MCF 10A (cell line): ENCODE data around the gene ARSI. TPM values are rescaled to one million over a fixed set of nuclear protein-coding genes. Genes with fewer than 3 reads are reported as not detected.

Experiments
- BruUV-seq: library from RNA; stranded (reverse); fragments of 400-500 nt; replicated peaks from 2 replicates; lab custom pipeline; 2021; lab: Mats Ljungman, UMichigan
- CTCF ChIA-PET: fragments of 300-600 bp; sonication (Branson Sonifier 250); formaldehyde crosslinking; extraction: SDS; loops from one replicate; lab custom pipeline; 2021; ENCODE audit warnings: antibody characterized with exemption, inconsistent platforms; lab: Yijun Ruan, JAX
- POLR2A ChIA-PET: fragments of 300-600, 350-650 bp; sonication (Branson Sonifier 250); formaldehyde crosslinking; extraction: SDS; loops from one replicate; lab custom pipeline; 2020; ENCODE audit warnings: antibody characterized with exemption, inconsistent platforms; lab: Yijun Ruan, JAX
- DNase-seq: peaks from one replicate; pipeline ENCODE4 v3.0.0-alpha.2; 2018; ENCODE audit not compliant: unreplicated experiment
- H3K27ac Mint-ChIP-seq: one replicate; pipeline ENCODE4 v1.8.0; 2022; ENCODE audit warnings: mild to moderate bottlenecking, low read depth, mixed read lengths; ENCODE audit not compliant: unreplicated experiment
- H3K27me3 Mint-ChIP-seq: one replicate; pipeline ENCODE4 v1.8.0; 2022; ENCODE audit warnings: mixed read lengths; ENCODE audit not compliant: insufficient read depth, unreplicated experiment
- H3K36me3 Mint-ChIP-seq: one replicate; pipeline ENCODE4 v1.8.0; 2022; ENCODE audit warnings: mild to moderate bottlenecking, moderate library complexity, mixed read lengths; ENCODE audit not compliant: insufficient read depth, unreplicated experiment
- H3K4me1 Mint-ChIP-seq: one replicate; pipeline ENCODE4 v1.8.0; 2022; ENCODE audit warnings: mixed read lengths; ENCODE audit not compliant: insufficient read depth, unreplicated experiment
- H3K4me3 Mint-ChIP-seq: one replicate; pipeline ENCODE4 v1.8.0; 2022; ENCODE audit warnings: mild to moderate bottlenecking, moderate library complexity, mixed read lengths; ENCODE audit not compliant: unreplicated experiment
- H3K9me3 Mint-ChIP-seq: one replicate; pipeline ENCODE4 v1.8.0; 2022; ENCODE audit warnings: mixed read lengths; ENCODE audit not compliant: unreplicated experiment
- intact Hi-C: fragments of 100-400 bp; cut with micrococcal nuclease; formaldehyde crosslinking; loops from 2 replicates; pipeline ENCODE4 v1.14.1; 2022
- total RNA-seq: library from RNA; stranded (reverse); gene quantifications from 2 replicates; pipeline ENCODE4 v1.2.3, GENCODE V29; 2022
- TF ChIP-seq, protein P1 (sequence below): fragments of 200-600 bp; IDR thresholded peaks from one replicate; pipeline ENCODE4 v1.8.0; 2022; ENCODE audit warnings: antibody characterized with exemption, mild to moderate bottlenecking; ENCODE audit not compliant: unreplicated experiment

The ARSI gene
- total RNA-seq, 1 experiment from 2014 or later, result 0.19 TPM

DNA sequence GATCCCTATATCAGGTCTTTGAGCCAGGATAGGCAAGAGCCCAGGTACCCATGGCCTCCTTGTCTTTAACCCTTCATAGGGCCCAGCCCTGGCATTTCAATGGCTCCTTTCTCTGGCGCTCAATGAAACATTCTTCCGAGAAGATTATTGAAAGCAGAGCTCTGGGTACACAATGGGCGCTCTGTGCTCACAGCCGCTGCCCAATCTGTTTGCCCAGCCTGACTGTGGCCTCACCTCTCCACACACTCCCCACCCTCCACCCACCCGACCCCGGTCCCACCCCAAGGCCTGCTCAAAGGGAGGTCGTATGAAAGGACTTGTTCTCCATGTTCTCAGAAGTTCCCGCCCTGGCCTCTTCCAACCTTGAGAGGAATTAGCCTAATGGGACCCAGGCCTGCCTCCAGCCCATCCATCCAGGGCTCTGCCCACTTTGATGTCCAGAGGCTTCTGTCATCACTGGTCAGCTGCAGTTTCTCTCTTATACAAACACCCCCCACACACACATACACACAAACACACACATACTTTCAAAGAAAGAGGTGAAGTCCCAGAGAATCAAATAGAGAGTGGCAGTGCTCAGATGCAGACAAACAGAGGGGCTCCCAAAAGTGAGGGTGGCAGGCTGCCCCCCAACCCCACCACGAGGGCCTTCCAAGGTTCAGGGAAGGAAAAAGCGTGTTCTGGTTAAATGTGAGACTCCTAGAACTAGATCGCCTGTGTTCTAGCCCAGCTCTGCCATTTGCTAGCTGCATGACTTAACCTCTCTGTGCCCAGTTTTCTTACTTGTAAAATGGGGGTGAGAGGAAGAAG, 5.1 kb upstream of the ARSI start:
- Mint-ChIP-seq H3K27ac (no peak overlapping the region), H3K4me1 (peaks cover 7% of the 10 kb centered on the region), H3K9me3 (no peaks in the 10 kb centered on the region), H3K36me3 (no peaks in the 10 kb centered on the region), H3K4me3 (no peak overlapping the region), H3K27me3 (no peaks in the 10 kb centered on the region)
- DNase-seq, result no peak
- no TSS peak for BruUV-seq
- POLR2A ChIA-PET, result interaction anchor here (1.7 to 1.8 kb wide), 2 partner anchors 9 to 12 kb away, joined by 8 to 9 read pairs; no protein-coding TSS in a partner anchor
- TF ChIP-seq, protein P1, sequence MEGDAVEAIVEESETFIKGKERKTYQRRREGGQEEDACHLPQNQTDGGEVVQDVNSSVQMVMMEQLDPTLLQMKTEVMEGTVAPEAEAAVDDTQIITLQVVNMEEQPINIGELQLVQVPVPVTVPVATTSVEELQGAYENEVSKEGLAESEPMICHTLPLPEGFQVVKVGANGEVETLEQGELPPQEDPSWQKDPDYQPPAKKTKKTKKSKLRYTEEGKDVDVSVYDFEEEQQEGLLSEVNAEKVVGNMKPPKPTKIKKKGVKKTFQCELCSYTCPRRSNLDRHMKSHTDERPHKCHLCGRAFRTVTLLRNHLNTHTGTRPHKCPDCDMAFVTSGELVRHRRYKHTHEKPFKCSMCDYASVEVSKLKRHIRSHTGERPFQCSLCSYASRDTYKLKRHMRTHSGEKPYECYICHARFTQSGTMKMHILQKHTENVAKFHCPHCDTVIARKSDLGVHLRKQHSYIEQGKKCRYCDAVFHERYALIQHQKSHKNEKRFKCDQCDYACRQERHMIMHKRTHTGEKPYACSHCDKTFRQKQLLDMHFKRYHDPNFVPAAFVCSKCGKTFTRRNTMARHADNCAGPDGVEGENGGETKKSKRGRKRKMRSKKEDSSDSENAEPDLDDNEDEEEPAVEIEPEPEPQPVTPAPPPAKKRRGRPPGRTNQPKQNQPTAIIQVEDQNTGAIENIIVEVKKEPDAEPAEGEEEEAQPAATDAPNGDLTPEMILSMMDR, result no peak
- CTCF ChIA-PET, result interaction anchor here (0.6 to 0.8 kb wide), 3 partner anchors 33 to 545 kb away, joined by 3 to 5 read pairs (median 3); no protein-coding TSS in a partner anchor
- intact Hi-C loops, result no loop called here

GRCh38 chr5:150306775-150307174, 4.1 kb upstream of the ARSI start:
- Mint-ChIP-seq H3K4me1 (peaks cover 12% of the 10 kb centered on the region), H3K36me3 (no peaks in the 10 kb centered on the region), H3K4me3 (no peak overlapping the region), H3K27ac (no peak overlapping the region), H3K9me3 (no peaks in the 10 kb centered on the region), H3K27me3 (no peaks in the 10 kb centered on the region)
- intact Hi-C loops, result no loop called here
- ChIA-PET CTCF (interaction anchor here (1.2 kb wide), 1 partner anchor 21 kb away, joined by 3 read pairs; no protein-coding TSS in a partner anchor), POLR2A (interaction anchor here (1.4 kb wide), 1 partner anchor 13 kb away, joined by 7 read pairs; no protein-coding TSS in a partner anchor)
- no TSS peak for BruUV-seq
- DNase-seq, result no peak
- TF ChIP-seq, protein P1, result no peak

DNA sequence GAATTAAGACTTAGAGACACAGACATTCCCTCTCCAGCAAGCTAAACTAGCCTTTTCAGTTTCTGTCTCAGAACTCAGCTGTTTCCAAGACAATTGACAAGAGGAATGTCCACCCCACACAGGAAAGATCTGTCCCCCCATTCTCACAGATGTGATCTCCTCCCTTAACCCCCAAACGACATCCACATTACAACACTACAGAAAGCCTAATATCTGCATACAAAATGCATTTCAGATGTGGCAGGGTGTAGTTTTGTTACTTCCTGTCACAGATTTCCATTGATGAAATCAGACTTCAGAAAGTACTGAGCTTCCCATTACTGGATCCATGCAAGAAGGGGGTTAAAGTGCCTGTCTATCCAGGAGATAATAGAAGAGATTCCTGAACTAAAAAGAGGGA, 2.9 kb upstream of the ARSI start:
- TF ChIP-seq, protein P1, result no peak

GRCh38 chr5:150305095-150305494, 2.4 kb upstream of the ARSI start:
- no peak overlapping the region for H3K27ac Mint-ChIP-seq
- intact Hi-C loops, result no loop called here
- no peaks in the 10 kb centered on the region for H3K36me3 Mint-ChIP-seq
- BruUV-seq, result no TSS peak
- POLR2A ChIA-PET, result interaction anchor here (0.7 to 1.3 kb wide), 2 partner anchors 9 to 11 kb away, joined by 4 to 7 read pairs; no protein-coding TSS in a partner anchor
- TF ChIP-seq, protein P1, result no peak
- no peaks in the 10 kb centered on the region for H3K9me3 Mint-ChIP-seq
- H3K4me1 Mint-ChIP-seq, result peaks cover 21% of the 10 kb centered on the region
- no peak for DNase-seq
- CTCF ChIA-PET, result interaction anchor here (0.7 to 1.3 kb wide), 2 partner anchors 45 to 53 kb away, joined by 3 to 7 read pairs; no protein-coding TSS in a partner anchor
- no peaks in the 10 kb centered on the region for H3K27me3 Mint-ChIP-seq
- H3K4me3 Mint-ChIP-seq, result no peak overlapping the region

More for the DNA sequence above, 2.9 kb upstream of the ARSI start:
- intact Hi-C loops, result no loop called here
- CTCF ChIA-PET, result interaction anchor here (1.3 kb wide), 1 partner anchor 44 kb away, joined by 7 read pairs; no protein-coding TSS in a partner anchor
- Mint-ChIP-seq H3K36me3 (no peaks in the 10 kb centered on the region), H3K4me1 (peaks cover 21% of the 10 kb centered on the region), H3K4me3 (no peak overlapping the region), H3K27ac (no peak overlapping the region), H3K9me3 (no peaks in the 10 kb centered on the region), H3K27me3 (no peaks in the 10 kb centered on the region)
- POLR2A ChIA-PET, result interaction anchor here (0.6 to 1.4 kb wide), 5 partner anchors 10 to 48 kb away, joined by 3 to 7 read pairs (median 4); no protein-coding TSS in a partner anchor
- no TSS peak for BruUV-seq
- no peak for DNase-seq
